ENCODE results near the gene PRKAA1. TPM values are rescaled to one million over a fixed set of nuclear protein-coding genes. Genes with fewer than 3 reads are reported as not detected.
"Not testable (repeated sequence)": the region's sequence is repeated elsewhere in the genome, so short reads cannot be mapped to it uniquely, and the experiment has no call there.

Gene PRKAA1
- total and polyA plus RNA-seq, 7 donors, result 9.6 to 36.8 (median 28.1) TPM

- no peak overlapping the region for H3K4me3 ChIP-seq
- H3K4me1 ChIP-seq, result no peaks in the 10 kb centered on the region
- H3K27ac ChIP-seq, result no peak overlapping the region
- DNase-seq (no peak), ATAC-seq (no peak)
- intact Hi-C loops (cut with DNase I), result no loop called here
- peaks cover 22 to 64% of the 10 kb centered on the region in 2 donors for H3K36me3 ChIP-seq (ENCODE audit: insufficient read depth in 1 of 2, low read depth in 1 of 2)
- WGBS, 3 donors, result 90 to 92% (median 91%) methylated on average over 5 of the region's 5 CpGs
- H3K9me3 ChIP-seq, result no peaks in the 10 kb centered on the region
- no peaks in the 10 kb centered on the region for H3K27me3 ChIP-seq (ENCODE audit: insufficient read depth in 3 of 3, low read length in 2 of 3)
- TF ChIP-seq CTCF (IDR thresholded peaks at IDR 0.05), result no peak
These were observed 28.5 kb upstream of the PRKAA1 start for GRCh38 chr5:40826489-40827187.

GRCh38 chr5:40825461-40826043 lies 27.4 kb upstream of the PRKAA1 start:
- H3K9me3 ChIP-seq; H3K27me3 ChIP-seq (ENCODE audit: insufficient read depth in 3 of 3, low read length in 2 of 3); H3K4me1 ChIP-seq; ATAC-seq; H3K4me3 ChIP-seq; H3K27ac ChIP-seq; intact Hi-C loops (cut with DNase I); DNase-seq: not testable (repeated sequence)
- peaks cover 16 to 53% of the 10 kb centered on the region in 2 donors for H3K36me3 ChIP-seq (ENCODE audit: insufficient read depth in 1 of 2, low read depth in 1 of 2)
- 95% methylated on average over 11 of the region's 11 CpGs for WGBS, 3 donors

- no peak for DNase-seq
- no peak for TF ChIP-seq CTCF (IDR thresholded peaks at IDR 0.05)
- Histone ChIP-seq H3K4me1 (no peaks in the 10 kb centered on the region), H3K9me3 (no peaks in the 10 kb centered on the region), H3K4me3 (no peak overlapping the region), H3K36me3 (ENCODE audit: insufficient read depth in 1 of 2, low read depth in 1 of 2) (peaks cover 7 to 32% of the 10 kb centered on the region in 2 donors), H3K27me3 (ENCODE audit: insufficient read depth in 3 of 3, low read length in 2 of 3) (no peaks in the 10 kb centered on the region), H3K27ac (no peak overlapping the region)
- intact Hi-C loops (cut with DNase I), result no loop called here
- ATAC-seq, result peak in 2 of 4 donors; percentile 33 to 35
- 33 to 52% methylated on average over 1 of the region's 1 CpG; no CpG with 5 or more reads in 1 of the 3 donors for WGBS, 3 donors
These were observed 25.3 kb upstream of the PRKAA1 start for GRCh38 chr5:40823459-40823858.

- Histone ChIP-seq H3K4me3 (no peak overlapping the region), H3K27me3 (ENCODE audit: insufficient read depth in 3 of 3, low read length in 2 of 3) (no peaks in the 10 kb centered on the region), H3K4me1 (no peaks in the 10 kb centered on the region), H3K27ac (no peak overlapping the region), H3K9me3 (no peaks in the 10 kb centered on the region), H3K36me3 (ENCODE audit: insufficient read depth in 1 of 2, low read depth in 1 of 2) (no peaks in the 10 kb centered on the region)
- no peak for ATAC-seq
- no peak for TF ChIP-seq CTCF (IDR thresholded peaks at IDR 0.05)
- no peak for DNase-seq
- WGBS, 3 donors, result 86 to 89% (median 86%) methylated on average over 2 of the region's 2 CpGs
- intact Hi-C loops (cut with DNase I), result no loop called here
These were observed 15.6 kb upstream of the PRKAA1 start for GRCh38 chr5:40813698-40814281.

GRCh38 chr5:40812125-40812524 lies 14.0 kb upstream of the PRKAA1 start:
- no peak overlapping the region for H3K27ac ChIP-seq

More at GRCh38 chr5:40812125-40812524, 14.0 kb upstream of the PRKAA1 start:
- intact Hi-C loops (cut with DNase I), result no loop called here
- Histone ChIP-seq H3K4me3 (no peak overlapping the region), H3K36me3 (ENCODE audit: insufficient read depth in 1 of 2, low read depth in 1 of 2) (no peaks in the 10 kb centered on the region), H3K9me3 (no peaks in the 10 kb centered on the region), H3K27me3 (ENCODE audit: insufficient read depth in 3 of 3, low read length in 2 of 3) (no peaks in the 10 kb centered on the region), H3K4me1 (no peaks in the 10 kb centered on the region)
- ATAC-seq (no peak), DNase-seq (no peak)
- 0 to 61% (median 43%) methylated on average over 1 of the region's 1 CpG for WGBS, 3 donors
- TF ChIP-seq CTCF (IDR thresholded peaks at IDR 0.05), result no peak
